Measurements from ENCODE around the gene AFF1. TPM values are rescaled to one million over a fixed set of nuclear protein-coding genes. Genes with fewer than 3 reads are reported as not detected.
A peak's percentile ranks its signal among the peaks of the same experiment; 100 is the strongest.
"Not testable (repeated sequence)": the region's sequence is repeated elsewhere in the genome, so short reads cannot be mapped to it uniquely, and the experiment has no call there.

The AFF1 gene
- total RNA-seq, 3 donors from 2014 or later (not counting 1 experiment from before 2014, with no cell fraction given): 87.9 to 93.4 (median 91.7) TPM

DNA sequence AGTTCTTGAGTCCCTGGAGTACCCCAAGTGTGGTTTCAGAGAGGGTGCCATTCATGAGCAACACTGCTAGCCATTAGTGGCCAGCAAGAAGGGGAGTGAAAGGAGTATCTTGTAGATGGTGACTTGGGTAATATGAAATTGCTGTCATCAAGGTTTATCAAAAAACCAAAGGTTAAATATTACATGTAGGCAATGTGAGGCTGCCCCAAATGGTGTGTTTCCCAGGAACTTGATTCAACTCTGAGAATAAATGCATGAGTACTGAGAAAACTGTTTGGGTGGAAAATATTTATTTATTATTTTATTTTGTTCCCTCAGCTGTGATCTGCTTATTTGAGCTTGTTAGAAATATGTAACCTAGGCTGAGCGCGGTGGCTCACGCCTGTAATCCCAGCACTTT is 55.7 kb downstream of the AFF1 start:
- no peaks in the 10 kb centered on the region for H3K4me1 ChIP-seq (ENCODE audit: control insufficient read depth, insufficient read depth, low read length)
- H3K36me3 ChIP-seq (ENCODE audit: control insufficient read depth, insufficient read depth, low read length): no peaks in the 10 kb centered on the region
- Mint-ChIP-seq H3K36me3 (no peaks in the 10 kb centered on the region), H3K9me3 (no peaks in the 10 kb centered on the region), H3K4me3 (no peak overlapping the region), H3K27me3 (ENCODE audit: low read depth in 2 of 2) (no peaks in the 10 kb centered on the region), H3K27ac (no peak overlapping the region), H3K4me1 (peaks cover 0 to 8% of the 10 kb centered on the region in 2 donors)
- ATAC-seq (no peak), DNase-seq (no peak)
- 96% methylated on average over 3 of the region's 3 CpGs for WGBS (ENCODE audit: insufficient coverage)
- intact Hi-C loops (cut with micrococcal nuclease): no loop called here
- H3K4me3 ChIP-seq (ENCODE audit: low read length): no peak overlapping the region
- no peaks in the 10 kb centered on the region for H3K27me3 ChIP-seq (ENCODE audit: control insufficient read depth, insufficient read depth, low read length)
- H3K9me3 ChIP-seq (ENCODE audit: control insufficient read depth, insufficient read depth, low read length): no peaks in the 10 kb centered on the region
- no peak overlapping the region for H3K27ac ChIP-seq (ENCODE audit: low read length)
- TF ChIP-seq, protein P1, sequence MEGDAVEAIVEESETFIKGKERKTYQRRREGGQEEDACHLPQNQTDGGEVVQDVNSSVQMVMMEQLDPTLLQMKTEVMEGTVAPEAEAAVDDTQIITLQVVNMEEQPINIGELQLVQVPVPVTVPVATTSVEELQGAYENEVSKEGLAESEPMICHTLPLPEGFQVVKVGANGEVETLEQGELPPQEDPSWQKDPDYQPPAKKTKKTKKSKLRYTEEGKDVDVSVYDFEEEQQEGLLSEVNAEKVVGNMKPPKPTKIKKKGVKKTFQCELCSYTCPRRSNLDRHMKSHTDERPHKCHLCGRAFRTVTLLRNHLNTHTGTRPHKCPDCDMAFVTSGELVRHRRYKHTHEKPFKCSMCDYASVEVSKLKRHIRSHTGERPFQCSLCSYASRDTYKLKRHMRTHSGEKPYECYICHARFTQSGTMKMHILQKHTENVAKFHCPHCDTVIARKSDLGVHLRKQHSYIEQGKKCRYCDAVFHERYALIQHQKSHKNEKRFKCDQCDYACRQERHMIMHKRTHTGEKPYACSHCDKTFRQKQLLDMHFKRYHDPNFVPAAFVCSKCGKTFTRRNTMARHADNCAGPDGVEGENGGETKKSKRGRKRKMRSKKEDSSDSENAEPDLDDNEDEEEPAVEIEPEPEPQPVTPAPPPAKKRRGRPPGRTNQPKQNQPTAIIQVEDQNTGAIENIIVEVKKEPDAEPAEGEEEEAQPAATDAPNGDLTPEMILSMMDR (IDR thresholded peaks at IDR 0.05): no peak

DNA sequence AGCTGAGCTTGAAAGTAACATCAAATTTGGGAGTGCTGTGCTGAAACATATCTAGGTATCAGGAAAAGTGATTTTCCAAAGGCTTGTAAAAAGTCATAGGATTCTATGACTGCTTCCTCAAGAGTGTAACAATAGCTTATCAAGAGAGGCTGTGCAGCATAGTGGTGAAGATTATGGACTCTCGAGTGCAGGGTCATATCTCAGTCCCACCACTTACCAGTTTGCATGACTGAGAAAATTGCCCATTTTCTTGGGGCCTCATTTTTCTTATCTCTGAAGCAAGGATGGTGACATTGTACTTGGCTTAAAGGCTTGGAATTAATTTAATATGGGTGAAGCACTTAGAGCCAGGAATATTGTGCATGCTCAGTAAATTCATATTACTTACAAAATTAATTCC is 57.2 kb downstream of the AFF1 start:
- 100% methylated on average over 1 of the region's 1 CpG for WGBS (ENCODE audit: insufficient coverage)
- H3K27ac Mint-ChIP-seq: no peak overlapping the region
- ATAC-seq (no peak), DNase-seq (no peak)
- no peaks in the 10 kb centered on the region for H3K9me3 Mint-ChIP-seq
- intact Hi-C loops (cut with micrococcal nuclease): no loop called here
- H3K36me3 Mint-ChIP-seq: no peaks in the 10 kb centered on the region
- Histone ChIP-seq H3K27me3 (ENCODE audit: control insufficient read depth, insufficient read depth, low read length) (no peaks in the 10 kb centered on the region), H3K9me3 (ENCODE audit: control insufficient read depth, insufficient read depth, low read length) (no peaks in the 10 kb centered on the region), H3K27ac (ENCODE audit: low read length) (no peak overlapping the region), H3K4me1 (ENCODE audit: control insufficient read depth, insufficient read depth, low read length) (no peaks in the 10 kb centered on the region), H3K4me3 (ENCODE audit: low read length) (no peak overlapping the region), H3K36me3 (ENCODE audit: control insufficient read depth, insufficient read depth, low read length) (no peaks in the 10 kb centered on the region)
- TF ChIP-seq, protein P1 (IDR thresholded peaks at IDR 0.05): no peak
- peaks cover 0 to 8% of the 10 kb centered on the region in 2 donors for H3K4me1 Mint-ChIP-seq
- H3K27me3 Mint-ChIP-seq (ENCODE audit: low read depth in 2 of 2): no peaks in the 10 kb centered on the region
- no peak overlapping the region for H3K4me3 Mint-ChIP-seq

DNA sequence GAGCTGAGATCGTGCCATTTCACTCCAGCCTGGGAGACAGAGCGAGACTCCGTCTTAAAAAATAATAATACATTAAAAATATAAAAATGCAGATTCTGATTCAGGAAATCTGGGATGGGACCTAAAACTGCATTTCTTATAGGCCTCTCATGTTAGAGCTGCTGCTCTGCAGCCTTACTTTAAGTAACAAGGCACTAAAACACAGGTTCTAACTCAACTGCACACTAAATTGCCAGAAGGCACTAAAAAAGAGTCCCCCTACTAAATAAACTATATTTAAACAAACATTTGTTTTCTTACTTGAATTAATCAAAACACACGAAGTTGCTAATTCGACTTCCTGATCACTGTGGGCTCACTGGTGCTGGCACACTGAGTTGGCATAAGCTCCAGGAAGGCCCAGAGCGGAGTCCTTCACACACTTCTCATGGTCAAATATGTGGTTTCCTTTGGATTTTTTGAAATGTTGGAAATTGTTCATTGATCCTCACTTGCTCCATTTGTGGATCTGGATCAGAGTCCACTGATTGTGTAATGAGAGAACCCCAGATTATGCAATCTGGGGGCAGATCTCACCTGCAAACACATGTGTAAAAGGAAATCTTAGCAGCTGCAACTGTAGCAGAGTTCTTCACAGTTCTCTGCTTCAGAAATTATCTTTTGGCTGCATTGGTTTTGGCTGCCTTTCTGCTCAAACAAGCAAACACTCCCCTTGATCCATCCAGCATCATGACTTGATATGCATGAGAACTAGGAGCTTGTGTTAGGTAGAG is 59.3 kb downstream of the AFF1 start:
- H3K4me1 Mint-ChIP-seq: peaks cover 6 to 11% of the 10 kb centered on the region in 2 donors
- Histone ChIP-seq H3K27me3 (ENCODE audit: control insufficient read depth, insufficient read depth, low read length) (no peaks in the 10 kb centered on the region), H3K9me3 (ENCODE audit: control insufficient read depth, insufficient read depth, low read length) (no peaks in the 10 kb centered on the region), H3K27ac (ENCODE audit: low read length) (no peak overlapping the region), H3K4me3 (ENCODE audit: low read length) (no peak overlapping the region), H3K4me1 (ENCODE audit: control insufficient read depth, insufficient read depth, low read length) (no peaks in the 10 kb centered on the region), H3K36me3 (ENCODE audit: control insufficient read depth, insufficient read depth, low read length) (no peaks in the 10 kb centered on the region)
- H3K27me3 Mint-ChIP-seq (ENCODE audit: low read depth in 2 of 2): no peaks in the 10 kb centered on the region
- WGBS (ENCODE audit: insufficient coverage): 83% methylated on average over 5 of the region's 6 CpGs
- intact Hi-C loops (cut with micrococcal nuclease): no loop called here
- DNase-seq (no peak), ATAC-seq (no peak)
- no peak overlapping the region for H3K4me3 Mint-ChIP-seq
- H3K27ac Mint-ChIP-seq: peak overlapping the region in 1 of 2 donors; percentile 50
- no peaks in the 10 kb centered on the region for H3K9me3 Mint-ChIP-seq
- H3K36me3 Mint-ChIP-seq: no peaks in the 10 kb centered on the region
- TF ChIP-seq, protein P1 (IDR thresholded peaks at IDR 0.05): no peak

DNA sequence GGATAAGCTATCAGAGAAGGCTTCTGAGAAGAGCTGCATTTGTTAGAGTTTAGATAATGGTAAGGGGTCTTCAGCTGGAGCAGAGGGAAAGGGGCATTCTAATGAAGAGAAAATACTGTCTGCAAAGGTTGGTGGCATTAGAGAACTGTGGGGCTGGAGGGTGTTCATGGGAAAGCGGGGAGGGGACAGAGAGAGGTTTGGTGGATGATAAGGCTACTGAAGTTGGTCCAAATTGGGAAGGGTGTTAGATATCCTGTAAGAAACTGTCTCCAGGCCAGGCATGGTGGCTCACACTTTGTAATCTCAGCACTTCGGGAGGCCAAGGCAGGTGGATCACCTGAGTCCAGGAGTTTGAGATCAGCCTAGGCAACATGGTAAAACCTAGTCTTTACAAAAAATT is 59.9 kb downstream of the AFF1 start:
- intact Hi-C loops (cut with micrococcal nuclease): no loop called here
- H3K9me3 ChIP-seq (ENCODE audit: control insufficient read depth, insufficient read depth, low read length): no peaks in the 10 kb centered on the region
- DNase-seq (no peak), ATAC-seq (no peak)
- peaks cover 2% of the 10 kb centered on the region for H3K4me1 ChIP-seq (ENCODE audit: control insufficient read depth, insufficient read depth, low read length)
- no peaks in the 10 kb centered on the region for H3K27me3 ChIP-seq (ENCODE audit: control insufficient read depth, insufficient read depth, low read length)
- Mint-ChIP-seq H3K4me3 (no peak overlapping the region), H3K36me3 (no peaks in the 10 kb centered on the region), H3K27ac (peak overlapping the region in 1 of 2 donors; percentile 50), H3K27me3 (ENCODE audit: low read depth in 2 of 2) (no peaks in the 10 kb centered on the region), H3K4me1 (peaks cover 12 to 17% of the 10 kb centered on the region in 2 donors), H3K9me3 (no peaks in the 10 kb centered on the region)
- 98% methylated on average over 2 of the region's 2 CpGs for WGBS (ENCODE audit: insufficient coverage)
- TF ChIP-seq, protein P1 (IDR thresholded peaks at IDR 0.05): no peak
- no peak overlapping the region for H3K4me3 ChIP-seq (ENCODE audit: low read length)
- H3K27ac ChIP-seq (ENCODE audit: low read length): no peak overlapping the region
- no peaks in the 10 kb centered on the region for H3K36me3 ChIP-seq (ENCODE audit: control insufficient read depth, insufficient read depth, low read length)

DNA sequence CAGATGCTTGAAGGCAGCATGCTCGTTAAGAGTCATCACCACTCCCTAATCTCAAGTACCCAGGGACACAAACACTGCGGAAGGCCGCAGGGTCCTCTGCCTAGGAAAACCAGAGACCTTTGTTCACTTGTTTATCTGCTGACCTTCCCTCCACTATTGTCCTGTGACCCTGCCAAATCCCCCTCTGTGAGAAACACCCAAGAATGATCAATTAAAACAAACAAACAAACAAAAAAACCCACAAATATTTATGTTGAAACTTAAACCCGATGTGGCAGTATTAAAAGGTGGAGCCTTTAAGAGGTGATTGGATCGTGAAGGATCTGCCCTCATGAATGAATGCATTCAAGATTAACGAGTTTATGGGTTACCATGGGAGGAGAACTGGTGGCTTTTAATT is 61.7 kb downstream of the AFF1 start:
- H3K27me3 ChIP-seq (ENCODE audit: control insufficient read depth, insufficient read depth, low read length); DNase-seq; H3K9me3 Mint-ChIP-seq; ATAC-seq; H3K4me3 Mint-ChIP-seq; H3K9me3 ChIP-seq (ENCODE audit: control insufficient read depth, insufficient read depth, low read length); intact Hi-C loops (cut with micrococcal nuclease); H3K36me3 Mint-ChIP-seq; H3K27me3 Mint-ChIP-seq (ENCODE audit: low read depth in 2 of 2); H3K4me1 ChIP-seq (ENCODE audit: control insufficient read depth, insufficient read depth, low read length); H3K4me3 ChIP-seq (ENCODE audit: low read length); H3K27ac ChIP-seq (ENCODE audit: low read length); H3K27ac Mint-ChIP-seq; H3K36me3 ChIP-seq (ENCODE audit: control insufficient read depth, insufficient read depth, low read length): not testable (repeated sequence)
- whole genome bisulfite sequencing (ENCODE audit: insufficient coverage): 88% methylated on average over 3 of the region's 6 CpGs
- H3K4me1 Mint-ChIP-seq: peaks cover 23 to 31% of the 10 kb centered on the region in 2 donors

Data from natural killer cell (primary cell).